HepG2 (cell line): Measurements from ENCODE around the gene LGR6. TPM values are rescaled to one million over a fixed set of nuclear protein-coding genes. Genes with fewer than 3 reads are reported as not detected.
A peak's percentile ranks its signal among the peaks of the same experiment; 100 is the strongest.

Experiments used
- ATAC-seq: fragments of 200-7000 bp; cut with Tn5 transposase; 3 replicates; pipeline ENCODE4 v1.9.1; 2020; ENCODE audit warnings: mild to moderate bottlenecking, moderate library complexity
- BruUV-seq: library from RNA; stranded (reverse); fragments of 400-500 nt; replicated peaks from 2 replicates; lab custom pipeline; 2021; lab: Mats Ljungman, UMichigan
- CTCF ChIA-PET: fragments of 300-600 bp; formaldehyde crosslinking; extraction: SDS; loops from one replicate; lab custom pipeline; 2021; ENCODE audit warnings: low total read pairs, inconsistent platforms, low intra/inter-chr PET ratio; lab: Yijun Ruan, JAX
- POLR2A ChIA-PET: fragments of 350-600 bp; sonication (Branson Sonifier 250); formaldehyde crosslinking; loops from one replicate; lab custom pipeline; 2020; ENCODE audit warnings: antibody characterized with exemption, inconsistent platforms; lab: Yijun Ruan, JAX
- DNase-seq: peaks from one replicate; pipeline ENCODE4 v3.0.0-alpha.2; 2015; ENCODE audit warnings: low spot score
- FAIRE-seq: peaks from 3 replicates; lab custom pipeline; 2011; peaks lifted over from hg19 to GRCh38; lab: Jason Lieb, UNC
- H2AFZ ChIP-seq: one replicate; pipeline ENCODE4 v1.6.1; 2011; ENCODE audit warnings: low read length, inconsistent platforms
- H3K27ac ChIP-seq: fragments of 300-600 bp; 3 replicates; pipeline ENCODE4 v1.8.0; 2011; ENCODE audit warnings: mixed run types, mild to moderate bottlenecking, mixed read lengths, low read length, inconsistent platforms; ENCODE audit not compliant: insufficient read depth; ENCODE audit errors: extremely low read length
- H3K27me3 ChIP-seq, 2 experiments: fragments of 200-600 bp in 1 of 2; 2 replicates in 1 of 2; 3 replicates in 1 of 2; pipeline versions ENCODE4 v1.6.0 to v1.8.0; 2011; ENCODE audit warnings: low read length in 2 of 2, mild to moderate bottlenecking in 2 of 2, moderate library complexity in 2 of 2, inconsistent platforms in 1 of 2; ENCODE audit not compliant: insufficient read depth in 2 of 2, control insufficient read depth in 1 of 2
- H3K36me3 ChIP-seq, 2 experiments: fragments of 200-600 bp in 1 of 2; replicated peaks in 1 of 2; 2 replicates in 1 of 2; 3 replicates in 1 of 2; pipeline versions ENCODE4 v1.5.1 to v1.8.0; 2011; ENCODE audit warnings: low read length in 2 of 2, inconsistent platforms in 1 of 2; ENCODE audit not compliant: insufficient read depth in 2 of 2, control insufficient read depth in 1 of 2
- H3K4me1 ChIP-seq: 2 replicates; pipeline ENCODE4 v1.5.1; 2012; ENCODE audit warnings: low read length, inconsistent platforms; ENCODE audit not compliant: insufficient read depth
- H3K4me2 ChIP-seq: 2 replicates; pipeline ENCODE4 v1.6.0; 2011; ENCODE audit warnings: low read depth, low read length, inconsistent platforms
- H3K4me3 ChIP-seq, 3 experiments: fragments of 200-600 bp in 1 of 3; sonication (generic), shearing (Covaris generic) in 1 of 3; replicated peaks in 1 of 3; 2 replicates each; pipeline ENCODE4 v1.5.1; 2011 to 2016; ENCODE audit warnings: low read length in 3 of 3, inconsistent platforms in 2 of 3, low read depth in 2 of 3, mild to moderate bottlenecking in 2 of 3, control low read depth in 1 of 3, mixed read lengths in 1 of 3; ENCODE audit not compliant: insufficient read depth in 1 of 3
- H3K79me2 ChIP-seq: one replicate; pipeline ENCODE4 v1.6.1; 2011; ENCODE audit warnings: low read length, inconsistent platforms; ENCODE audit not compliant: insufficient read depth
- H3K9ac ChIP-seq: 2 replicates; pipeline ENCODE4 v1.6.0; 2011; ENCODE audit warnings: mild to moderate bottlenecking, low read depth, low read length, inconsistent platforms; ENCODE audit not compliant: insufficient read depth
- H3K9me3 ChIP-seq: 2 replicates; pipeline ENCODE4 v1.5.1; 2012; ENCODE audit warnings: mild to moderate bottlenecking, low read length
- H4K20me1 ChIP-seq: 2 replicates; pipeline ENCODE4 v1.6.0; 2011; ENCODE audit warnings: inconsistent platforms, mild to moderate bottlenecking, low read length, moderate library complexity; ENCODE audit not compliant: insufficient read depth
- E2F5 ChIP-seq: sonication (generic); formaldehyde crosslinking; conservative IDR thresholded peaks from 2 replicates; pipeline ENCODE4 v1.4.0; 2020; ENCODE audit warnings: missing genetic modification reagents
- FOSL2 ChIP-seq: sonication (generic); formaldehyde crosslinking; IDR thresholded peaks from 2 replicates; pipeline ENCODE4 v1.4.0; 2020; ENCODE audit warnings: missing genetic modification reagents
- PHB2 ChIP-seq: fragments of 450-650 bp; IDR thresholded peaks from 2 replicates; pipeline ENCODE4 v1.6.1; 2018; ENCODE audit not compliant: partially characterized antibody
- ZNF256 ChIP-seq: sonication (generic); formaldehyde crosslinking; conservative IDR thresholded peaks from 2 replicates; pipeline ENCODE4 v1.4.0; 2020; ENCODE audit warnings: missing genetic modification reagents
- ZNF318 ChIP-seq: sonication (generic); formaldehyde crosslinking; IDR thresholded peaks from 2 replicates; pipeline ENCODE4 v1.4.0; 2020; ENCODE audit warnings: mild to moderate bottlenecking, missing genetic modification reagents
- WGBS: methylation state at CpG from one replicate; pipeline ENCODE4 v1.1.6; 2017; ENCODE audit warnings: low lambda C conversion rate; 5-methylcytosine and 5-hydroxymethylcytosine counted together
- in situ Hi-C: cut with HindIII; loops from 2 replicates; pipeline ENCODE4 v1.10.0; 2017; ENCODE audit warnings: low pct_unique_long_range_greater_than_20kb; ENCODE audit not compliant: extremely low pct_ligation_motif_present
- intact Hi-C: fragments of 100-400 bp; cut with micrococcal nuclease; formaldehyde crosslinking; loops from one replicate; pipeline ENCODE4 v1.10.0; 2022; ENCODE audit not compliant: unreplicated experiment
- polyA plus RNA-seq, 8 experiments: library from polyadenylated mRNA; depleted of rRNA in 3 of 8; stranded (reverse) in 7 of 8; unstranded in 1 of 8; fragments of >200 nt; fragmentation: Illumina TruSeq in 4 of 8; extraction: Trizol in 4 of 8; gene quantifications; 2 replicates each; pipeline versions ENCODE4 v1.2.1 to v1.2.3, GENCODE V29; 2011 to 2016; ENCODE audit warnings: low read depth in 4 of 8, missing spikeins in 1 of 8, mixed read lengths in 1 of 8; ENCODE audit not compliant: insufficient read depth in 1 of 8
- total RNA-seq, 5 experiments: library from RNA; depleted of rRNA; stranded (reverse); fragments of >200 nt; fragmentation: Illumina TruSeq; extraction: Trizol; gene quantifications; 2 replicates each; pipeline ENCODE4 v1.2.3, GENCODE V29; 2016; ENCODE audit warnings: low read depth in 1 of 5
- TF ChIP-seq, protein P1 (sequence below): sonication (generic); formaldehyde crosslinking; IDR thresholded peaks from 2 replicates; pipeline ENCODE4 v1.4.0; 2020; ENCODE audit warnings: mild to moderate bottlenecking, missing genetic modification reagents, borderline replicate concordance
- TF ChIP-seq, protein P2 (sequence below): sonication (generic); formaldehyde crosslinking; IDR thresholded peaks from 2 replicates; pipeline ENCODE4 v1.4.0; 2020; ENCODE audit warnings: mild to moderate bottlenecking, missing genetic modification reagents

Gene LGR6
- total and polyA plus RNA-seq, 2 of the 13 experiments (the other 11 are each of a cell fraction or from before 2014, with no cell fraction given): 0.07 TPM; not detected in 1

GRCh38 chr1:202316186-202316585 lies 122.6 kb downstream of the LGR6 start (continued):
- TF ChIP-seq, protein P1, sequence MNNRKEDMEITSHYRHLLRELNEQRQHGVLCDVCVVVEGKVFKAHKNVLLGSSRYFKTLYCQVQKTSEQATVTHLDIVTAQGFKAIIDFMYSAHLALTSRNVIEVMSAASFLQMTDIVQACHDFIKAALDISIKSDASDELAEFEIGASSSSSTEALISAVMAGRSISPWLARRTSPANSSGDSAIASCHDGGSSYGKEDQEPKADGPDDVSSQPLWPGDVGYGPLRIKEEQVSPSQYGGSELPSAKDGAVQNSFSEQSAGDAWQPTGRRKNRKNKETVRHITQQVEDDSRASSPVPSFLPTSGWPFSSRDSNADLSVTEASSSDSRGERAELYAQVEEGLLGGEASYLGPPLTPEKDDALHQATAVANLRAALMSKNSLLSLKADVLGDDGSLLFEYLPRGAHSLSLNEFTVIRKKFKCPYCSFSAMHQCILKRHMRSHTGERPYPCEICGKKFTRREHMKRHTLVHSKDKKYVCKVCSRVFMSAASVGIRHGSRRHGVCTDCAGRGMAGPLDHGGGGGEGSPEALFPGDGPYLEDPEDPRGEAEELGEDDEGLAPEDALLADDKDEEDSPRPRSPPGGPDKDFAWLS: no peak

GRCh38 chr1:202317941-202318925 lies 124.6 kb downstream of the LGR6 start:
- ChIA-PET CTCF (interaction anchor here (0.6 to 2.8 kb wide), 2 partner anchors 129 to 133 kb away, joined by 3 to 15 read pairs; no protein-coding TSS in a partner anchor), POLR2A (no interaction called here)
- DNase-seq (peak; percentile 46), ATAC-seq (peak; percentile 88), FAIRE-seq (no peak)
- Histone ChIP-seq H3K9me3 (no peaks in the 10 kb centered on the region), H3K4me3 (peak overlapping the region in 2 of 3 experiments; percentile 11 to 40; a peak in 2 of 6 replicates), H3K27ac (no peak overlapping the region), H3K4me1 (peaks cover 25% of the 10 kb centered on the region), H3K36me3 (no peaks in the 10 kb centered on the region), H3K4me2 (peak overlapping the region; percentile 57), H3K9ac (no peak overlapping the region), H3K27me3 (peaks cover 3 to 31% of the 10 kb centered on the region in 2 experiments; a peak in 2 of 5 replicates), H4K20me1 (no peaks in the 10 kb centered on the region), H3K79me2 (no peaks in the 10 kb centered on the region), H2AFZ (no peak overlapping the region)
- WGBS: 63% methylated on average over 31 of the region's 52 CpGs
- in situ Hi-C loops (loop anchor here (5.0 kb wide), 1 partner anchor 131 kb away; no protein-coding TSS in a partner anchor), intact Hi-C loops (no loop called here)
- no TSS peak for BruUV-seq
- TF ChIP-seq ZNF256 (CRISPR knock-in tag): no peak
- TF ChIP-seq, protein P2, sequence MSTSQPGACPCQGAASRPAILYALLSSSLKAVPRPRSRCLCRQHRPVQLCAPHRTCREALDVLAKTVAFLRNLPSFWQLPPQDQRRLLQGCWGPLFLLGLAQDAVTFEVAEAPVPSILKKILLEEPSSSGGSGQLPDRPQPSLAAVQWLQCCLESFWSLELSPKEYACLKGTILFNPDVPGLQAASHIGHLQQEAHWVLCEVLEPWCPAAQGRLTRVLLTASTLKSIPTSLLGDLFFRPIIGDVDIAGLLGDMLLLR (CRISPR knock-in tag): no peak
- no peak for TF ChIP-seq PHB2
- TF ChIP-seq ZNF318 (CRISPR knock-in tag): no peak
- no peak for TF ChIP-seq FOSL2
- no peak for TF ChIP-seq E2F5 (CRISPR knock-in tag)
